ENCODE data around the gene NTN1.

DNA sequence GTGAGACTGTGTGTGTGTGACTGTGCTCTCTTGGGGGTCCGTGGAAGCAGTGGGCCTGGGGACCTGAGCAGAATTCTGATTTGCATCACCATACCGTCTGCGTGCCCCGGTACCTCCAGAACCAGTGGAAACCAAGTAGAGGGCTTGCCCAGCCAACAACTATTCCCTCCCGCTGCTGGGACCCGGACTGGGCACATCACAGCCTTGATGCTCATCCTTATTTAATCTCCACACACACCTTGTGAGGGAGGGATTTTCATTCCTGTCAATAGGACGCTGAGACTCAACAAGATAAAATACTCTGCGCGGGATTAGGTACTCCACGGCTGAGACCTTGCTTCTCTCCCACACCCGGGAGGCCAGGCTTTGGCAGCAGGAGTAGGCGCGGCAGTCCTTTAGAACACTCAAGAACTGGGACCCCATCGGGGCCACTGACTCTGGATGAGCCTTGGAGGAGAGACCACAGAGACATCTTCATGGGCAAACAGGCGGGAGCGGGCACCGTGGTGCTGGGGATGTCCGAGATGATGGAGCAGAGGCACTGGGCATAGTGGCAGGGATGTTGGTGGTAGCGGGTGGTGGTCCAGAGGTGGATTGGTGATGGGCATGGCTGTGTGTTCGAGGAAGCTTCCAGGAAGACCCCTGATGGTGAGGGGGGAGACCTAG lies 208.0 kb downstream of the NTN1 start:
- no peak for TF ChIP-seq CTCF (IDR thresholded peaks at IDR 0.05)
- TF ChIP-seq POLR2A (IDR thresholded peaks at IDR 0.05): no peak

Data from heart left ventricle (tissue), 13 donors.